PC-9 (cell line): Measurements from ENCODE around the gene PARN. TPM values are rescaled to one million over a fixed set of nuclear protein-coding genes. Genes with fewer than 3 reads are reported as not detected.

Experiments
- BruUV-seq: library from RNA; stranded (reverse); fragments of 400-500 nt; replicated peaks from 2 replicates; lab custom pipeline; 2021; lab: Mats Ljungman, UMichigan
- CTCF ChIA-PET: fragments of 300-600 bp; sonication (Branson Sonifier 250); formaldehyde crosslinking; loops from one replicate; lab custom pipeline; 2022; ENCODE audit warnings: antibody characterized with exemption; lab: Charles Lee
- POLR2A ChIA-PET: fragments of 300-600 bp; sonication (Branson Sonifier 250); formaldehyde crosslinking; loops from one replicate; lab custom pipeline; 2022; ENCODE audit warnings: antibody characterized with exemption; ENCODE audit not compliant: unreplicated experiment; lab: Charles Lee
- DNase-seq, 2 experiments: peaks; one replicate each; pipeline versions ENCODE4 v3.0.0 to v3.0.0-alpha.2; 2015 to 2022; ENCODE audit warnings: mixed read lengths in 1 of 2
- H2AFZ ChIP-seq: fragments of 200-600 bp; sonication (generic); 2 replicates; pipeline ENCODE4 v1.8.1; 2017; ENCODE audit warnings: antibody characterized with exemption
- H3F3A ChIP-seq: fragments of 200-600 bp; sonication (generic); 2 replicates; pipeline ENCODE4 v1.8.1; 2017; ENCODE audit warnings: antibody characterized with exemption, mild to moderate bottlenecking, low read depth; ENCODE audit not compliant: insufficient read depth
- H3K27ac ChIP-seq: fragments of 200-600 bp; sonication (generic); 2 replicates; pipeline ENCODE4 v1.6.1; 2016; ENCODE audit warnings: mixed run types
- H3K27me3 ChIP-seq: fragments of 200-600 bp; sonication (generic); 2 replicates; pipeline ENCODE4 v1.6.1; 2016; ENCODE audit warnings: low read depth, mixed run types; ENCODE audit not compliant: insufficient read depth
- H3K36me3 ChIP-seq: fragments of 200-600 bp; sonication (generic); 2 replicates; pipeline ENCODE4 v1.6.1; 2016; ENCODE audit warnings: low read depth, mixed run types
- H3K4me1 ChIP-seq: fragments of 200-600 bp; sonication (generic); replicated peaks from 2 replicates; pipeline ENCODE4 v1.6.1; 2016; ENCODE audit warnings: mixed run types; ENCODE audit not compliant: insufficient read depth
- H3K4me2 ChIP-seq: fragments of 200-600 bp; sonication (generic); 2 replicates; pipeline ENCODE4 v1.6.1; 2017; ENCODE audit warnings: mixed run types
- H3K4me3 ChIP-seq: fragments of 200-600 bp; sonication (generic); 2 replicates; pipeline ENCODE4 v1.6.1; 2016; ENCODE audit warnings: mixed run types
- H3K79me2 ChIP-seq: fragments of 200-600 bp; sonication (generic); 2 replicates; pipeline ENCODE4 v1.6.1; 2017; ENCODE audit warnings: low read depth, mixed run types
- H3K9me2 ChIP-seq: fragments of 200-600 bp; sonication (generic); 2 replicates; pipeline ENCODE4 v1.8.1; 2017; ENCODE audit warnings: mild to moderate bottlenecking; ENCODE audit not compliant: insufficient read depth
- H3K9me3 ChIP-seq: fragments of 200-600 bp; sonication (generic); 2 replicates; pipeline ENCODE4 v1.8.1; 2016; ENCODE audit warnings: low read depth; ENCODE audit not compliant: insufficient read depth
- H4K20me1 ChIP-seq: fragments of 200-600 bp; sonication (generic); 2 replicates; pipeline ENCODE4 v1.8.1; 2017; ENCODE audit not compliant: insufficient read depth
- EZH2 ChIP-seq: fragments of 200-600 bp; sonication (generic); IDR thresholded peaks from 2 replicates; pipeline ENCODE4 v1.8.0; 2017; ENCODE audit warnings: antibody characterized with exemption, low read depth
- intact Hi-C: fragments of 100-400 bp; cut with micrococcal nuclease; formaldehyde crosslinking; loops from one replicate; pipeline ENCODE4 v1.10.0; 2022; ENCODE audit not compliant: unreplicated experiment
- total RNA-seq: library from RNA; stranded (reverse); gene quantifications from 2 replicates; pipeline ENCODE4 v1.2.3, GENCODE V29; 2021
- TF ChIP-seq, protein P1 (sequence below): fragments of 200-600 bp; sonication (generic); conservative IDR thresholded peaks from 2 replicates; pipeline ENCODE4 v1.6.1; 2017; ENCODE audit warnings: mixed run types, antibody characterized with exemption, mild to moderate bottlenecking, moderate library complexity

The PARN gene
- total RNA-seq, 1 experiment from 2014 or later = 53.0 TPM

DNA sequence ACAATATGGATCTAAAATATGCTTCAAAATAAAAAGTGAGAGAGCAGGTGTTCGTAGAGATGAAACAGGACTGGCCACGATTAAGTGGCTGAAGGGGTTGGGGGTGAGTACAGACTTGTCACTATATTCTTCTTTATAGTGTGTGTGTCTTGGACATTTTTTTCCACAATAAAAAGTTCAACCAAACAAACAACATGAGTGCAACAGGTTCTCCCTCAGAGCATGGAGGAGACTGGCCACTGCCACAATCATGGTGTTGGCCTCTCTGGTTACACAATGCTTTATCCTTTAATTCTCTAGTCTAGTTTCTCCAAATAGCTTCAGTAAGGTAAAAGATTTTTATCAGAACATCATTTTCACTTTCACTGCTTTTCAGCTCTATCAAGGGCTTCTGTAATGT, 109.3 kb downstream of the PARN start:
- Histone ChIP-seq H3K36me3 (no peaks in the 10 kb centered on the region), H3K9me3 (no peaks in the 10 kb centered on the region), H3K4me2 (no peak overlapping the region), H2AFZ (no peak overlapping the region), H4K20me1 (0 out of 2 replicates have a peak, but pooled peaks cover 6% of the 10 kb centered on the region), H3K27me3 (no peaks in the 10 kb centered on the region), H3F3A (peaks cover 4% of the 10 kb centered on the region; the same call in 1 of the 2 replicates), H3K79me2 (no peaks in the 10 kb centered on the region; the same call in 1 of the 2 replicates), H3K4me3 (no peak overlapping the region), H3K4me1 (no peaks in the 10 kb centered on the region), H3K27ac (no peak overlapping the region), H3K9me2 (no peaks in the 10 kb centered on the region)
- DNase-seq = no peak
- no TSS peak for BruUV-seq
- TF ChIP-seq EZH2 = no peak
- TF ChIP-seq, protein P1, sequence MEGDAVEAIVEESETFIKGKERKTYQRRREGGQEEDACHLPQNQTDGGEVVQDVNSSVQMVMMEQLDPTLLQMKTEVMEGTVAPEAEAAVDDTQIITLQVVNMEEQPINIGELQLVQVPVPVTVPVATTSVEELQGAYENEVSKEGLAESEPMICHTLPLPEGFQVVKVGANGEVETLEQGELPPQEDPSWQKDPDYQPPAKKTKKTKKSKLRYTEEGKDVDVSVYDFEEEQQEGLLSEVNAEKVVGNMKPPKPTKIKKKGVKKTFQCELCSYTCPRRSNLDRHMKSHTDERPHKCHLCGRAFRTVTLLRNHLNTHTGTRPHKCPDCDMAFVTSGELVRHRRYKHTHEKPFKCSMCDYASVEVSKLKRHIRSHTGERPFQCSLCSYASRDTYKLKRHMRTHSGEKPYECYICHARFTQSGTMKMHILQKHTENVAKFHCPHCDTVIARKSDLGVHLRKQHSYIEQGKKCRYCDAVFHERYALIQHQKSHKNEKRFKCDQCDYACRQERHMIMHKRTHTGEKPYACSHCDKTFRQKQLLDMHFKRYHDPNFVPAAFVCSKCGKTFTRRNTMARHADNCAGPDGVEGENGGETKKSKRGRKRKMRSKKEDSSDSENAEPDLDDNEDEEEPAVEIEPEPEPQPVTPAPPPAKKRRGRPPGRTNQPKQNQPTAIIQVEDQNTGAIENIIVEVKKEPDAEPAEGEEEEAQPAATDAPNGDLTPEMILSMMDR = no peak
- POLR2A ChIA-PET = interaction anchor here (0.6 kb wide), 1 partner anchor 146 kb away, joined by 3 read pairs; no protein-coding TSS in a partner anchor
- intact Hi-C loops = no loop called here
- CTCF ChIA-PET = interaction anchor here (0.5 kb wide), 1 partner anchor 71 kb away, joined by 3 read pairs; no protein-coding TSS in a partner anchor

- ChIA-PET CTCF (no interaction called here), POLR2A (no interaction called here)
- intact Hi-C loops = no loop called here
- no peaks in the 10 kb centered on the region for H3K9me2 ChIP-seq
- no peak overlapping the region for H2AFZ ChIP-seq
- H3K79me2 ChIP-seq = no peaks in the 10 kb centered on the region; the same call in 1 of the 2 replicates
- no TSS peak for BruUV-seq
- no peaks in the 10 kb centered on the region for H3K27me3 ChIP-seq
- no peaks in the 10 kb centered on the region for H3K36me3 ChIP-seq
- H3F3A ChIP-seq = peaks cover 7% of the 10 kb centered on the region
- H3K4me2 ChIP-seq = no peak overlapping the region
- H3K4me3 ChIP-seq = no peak overlapping the region
- H4K20me1 ChIP-seq = 0 out of 2 replicates have a peak, but pooled peaks cover 6% of the 10 kb centered on the region
- no peak overlapping the region for H3K27ac ChIP-seq
- H3K4me1 ChIP-seq = peaks cover under 1% of the 10 kb centered on the region; the same call in 1 of the 2 replicates
- no peak for DNase-seq
- H3K9me3 ChIP-seq = no peaks in the 10 kb centered on the region
- TF ChIP-seq EZH2 = no peak
- TF ChIP-seq, protein P1 = no peak
These were observed 115.1 kb downstream of the PARN start for GRCh38 chr16:14514967-14515366.

GRCh38 chr16:14513389-14514107, 116.5 kb downstream of the PARN start:
- H3K27ac ChIP-seq = no peak overlapping the region
- peaks cover 17% of the 10 kb centered on the region for H3F3A ChIP-seq
- DNase-seq = no peak
- H3K4me3 ChIP-seq = no peak overlapping the region
- TF ChIP-seq, protein P1 = no peak
- TF ChIP-seq EZH2 = no peak
- H2AFZ ChIP-seq = no peak overlapping the region
- no peak overlapping the region for H3K4me2 ChIP-seq
- ChIA-PET POLR2A (interaction anchor here (0.6 kb wide), 1 partner anchor 24 kb away, joined by 9 read pairs; no protein-coding TSS in a partner anchor), CTCF (no interaction called here)
- no peaks in the 10 kb centered on the region for H3K9me2 ChIP-seq
- H4K20me1 ChIP-seq = 0 out of 2 replicates have a peak, but pooled peaks cover 6% of the 10 kb centered on the region
- no peaks in the 10 kb centered on the region for H3K36me3 ChIP-seq
- H3K27me3 ChIP-seq = no peaks in the 10 kb centered on the region
- BruUV-seq = no TSS peak
- no peaks in the 10 kb centered on the region for H3K9me3 ChIP-seq
- peaks cover 13% of the 10 kb centered on the region for H3K4me1 ChIP-seq
- no peaks in the 10 kb centered on the region; the same call in 1 of the 2 replicates for H3K79me2 ChIP-seq
- intact Hi-C loops = no loop called here
